ENCODE results near the gene STAT6. TPM values are rescaled to one million over a fixed set of nuclear protein-coding genes. Genes with fewer than 3 reads are reported as not detected.

Gene STAT6
- polyA plus RNA-seq, 2 of the 4 experiments (the other 2 are of a cell fraction) = 58.8 to 59.0 TPM

DNA sequence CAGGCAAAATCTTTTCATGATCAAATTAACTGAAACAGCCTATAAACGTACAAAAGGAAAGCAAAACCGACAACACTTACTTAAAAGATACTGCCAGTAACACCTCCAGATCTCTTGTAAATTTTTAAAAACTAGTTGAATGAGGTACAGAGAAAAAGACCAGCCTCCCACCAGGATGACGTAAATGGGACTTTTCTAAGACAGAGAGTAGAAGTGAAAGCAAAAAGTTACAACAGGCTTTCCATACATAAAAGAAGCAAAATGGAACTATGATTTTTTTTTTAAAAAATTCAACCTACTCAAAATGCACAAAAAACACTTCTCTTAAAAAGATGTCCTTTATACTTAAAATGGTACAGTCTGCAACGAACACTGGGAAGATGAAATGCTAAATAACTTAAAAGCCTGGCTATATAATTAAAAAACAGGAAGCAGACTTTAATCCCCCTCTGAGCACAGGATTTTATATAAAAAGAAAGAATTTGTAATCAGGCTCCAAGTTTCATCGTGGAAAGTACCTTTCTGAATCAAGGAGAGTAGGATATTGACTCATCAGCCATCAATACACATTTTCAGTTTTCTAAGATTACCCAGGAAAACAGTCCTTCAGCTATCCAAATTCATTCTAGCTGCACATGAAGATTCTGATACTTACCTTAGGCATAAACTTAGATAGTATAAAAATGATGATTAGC, 47.0 kb downstream of the STAT6 start:
- ChIA-PET CTCF (interaction anchor here (1.0 to 8.5 kb wide), 6 partner anchors 15 to 119 kb away, joined by 3 to 161 read pairs (median 13); partner anchors contain the start of genes MYO1A, STAT6 and ZBTB39), POLR2A (no interaction called here)
- 66% methylated on average over 5 of the region's 5 CpGs for WGBS (ENCODE audit: missing lambda C conversion rate)
- no peak overlapping the region for H3K4me3 ChIP-seq
- FAIRE-seq (no peak), DNase-seq (ENCODE audit: low read depth in 1 of 2, low spot score in 1 of 2) (no peak), ATAC-seq (no peak)
- H3K27ac ChIP-seq = no peak overlapping the region
- TF ChIP-seq ZFP36 (IDR thresholded peaks at IDR 0.05; ENCODE audit: borderline replicate concordance, partially characterized antibody) (no peak), CHD2 (IDR thresholded peaks at IDR 0.05; ENCODE audit: low read length, partially characterized antibody) (no peak), CBX8 (IDR thresholded peaks at IDR 0.05) (no peak), HOXB13 (CRISPR knock-in tag; IDR thresholded peaks at IDR 0.05; ENCODE audit: low read depth) (no peak), KDM5A (IDR thresholded peaks at IDR 0.05) (no peak), JUNB (IDR thresholded peaks at IDR 0.05) (no peak), CHD4 (IDR thresholded peaks at IDR 0.05; ENCODE audit: borderline replicate concordance) (no peak), MYC (IDR thresholded peaks at IDR 0.05; ENCODE audit: borderline replicate concordance, low read length) (no peak), HOXB5 (CRISPR knock-in tag; IDR thresholded peaks at IDR 0.05) (no peak), TP53 (CRISPR knock-in tag; IDR thresholded peaks at IDR 0.05) (no peak), PHF8 (IDR thresholded peaks at IDR 0.05; ENCODE audit: borderline replicate concordance, low read depth) (no peak)
- TF ChIP-seq, protein P1, sequence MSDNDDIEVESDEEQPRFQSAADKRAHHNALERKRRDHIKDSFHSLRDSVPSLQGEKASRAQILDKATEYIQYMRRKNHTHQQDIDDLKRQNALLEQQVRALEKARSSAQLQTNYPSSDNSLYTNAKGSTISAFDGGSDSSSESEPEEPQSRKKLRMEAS (IDR thresholded peaks at IDR 0.05) = no peak
- TF ChIP-seq, protein P2, sequence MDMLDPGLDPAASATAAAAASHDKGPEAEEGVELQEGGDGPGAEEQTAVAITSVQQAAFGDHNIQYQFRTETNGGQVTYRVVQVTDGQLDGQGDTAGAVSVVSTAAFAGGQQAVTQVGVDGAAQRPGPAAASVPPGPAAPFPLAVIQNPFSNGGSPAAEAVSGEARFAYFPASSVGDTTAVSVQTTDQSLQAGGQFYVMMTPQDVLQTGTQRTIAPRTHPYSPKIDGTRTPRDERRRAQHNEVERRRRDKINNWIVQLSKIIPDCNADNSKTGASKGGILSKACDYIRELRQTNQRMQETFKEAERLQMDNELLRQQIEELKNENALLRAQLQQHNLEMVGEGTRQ (IDR thresholded peaks at IDR 0.05) = no peak
- H3K4me2 ChIP-seq = no peak overlapping the region
- no peaks in the 10 kb centered on the region for H3K9me3 ChIP-seq
- H3K4me1 ChIP-seq = 0 out of 3 replicates have a peak, but pooled peaks cover 6% of the 10 kb centered on the region

DNA sequence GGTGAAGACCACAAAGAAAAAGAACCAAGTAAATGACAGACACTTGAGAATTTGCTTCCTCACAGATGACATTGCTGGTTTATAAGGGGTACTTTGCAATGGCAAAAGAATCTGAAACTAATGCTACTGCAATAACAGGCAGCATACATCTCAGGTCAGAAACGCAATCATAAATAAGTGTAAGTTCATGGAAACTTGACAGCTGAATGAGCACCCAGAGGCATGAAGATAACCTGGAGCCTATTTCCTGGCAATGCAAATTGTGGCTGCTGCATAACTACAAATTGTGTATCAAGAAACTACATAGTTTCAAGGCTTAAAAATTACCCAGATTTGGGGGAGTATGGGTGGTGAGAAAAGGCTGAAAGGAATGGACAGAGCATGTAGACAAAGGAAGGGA, 52.7 kb downstream of the STAT6 start:
- no peak overlapping the region for H3K4me3 ChIP-seq
- CTCF ChIA-PET = interaction anchor here (0.5 to 8.5 kb wide), 7 partner anchors 10 to 332 kb away, joined by 3 to 161 read pairs (median 8); partner anchors contain the start of genes STAT6 and ZBTB39
- 97% methylated on average over 1 of the region's 1 CpG for WGBS (ENCODE audit: missing lambda C conversion rate)
- FAIRE-seq (no peak), ATAC-seq (no peak), DNase-seq (ENCODE audit: low read depth in 1 of 2, low spot score in 1 of 2) (no peak)
- no peaks in the 10 kb centered on the region for H3K9me3 ChIP-seq
- H3K4me2 ChIP-seq = no peak overlapping the region
- no peak overlapping the region for H3K27ac ChIP-seq
- no peak for TF ChIP-seq SMC3 (IDR thresholded peaks at IDR 0.05)
- TF ChIP-seq, protein P2 (IDR thresholded peaks at IDR 0.05) = no peak
- no peak for TF ChIP-seq RCOR1 (IDR thresholded peaks at IDR 0.05; ENCODE audit: low read depth, low read length)
- TF ChIP-seq, protein P1 (IDR thresholded peaks at IDR 0.05) = no peak
- TF ChIP-seq JUN (IDR thresholded peaks at IDR 0.05) = no peak
- TF ChIP-seq HOXB13 (CRISPR knock-in tag; IDR thresholded peaks at IDR 0.05; ENCODE audit: low read depth) = no peak
- TF ChIP-seq, protein P3, sequence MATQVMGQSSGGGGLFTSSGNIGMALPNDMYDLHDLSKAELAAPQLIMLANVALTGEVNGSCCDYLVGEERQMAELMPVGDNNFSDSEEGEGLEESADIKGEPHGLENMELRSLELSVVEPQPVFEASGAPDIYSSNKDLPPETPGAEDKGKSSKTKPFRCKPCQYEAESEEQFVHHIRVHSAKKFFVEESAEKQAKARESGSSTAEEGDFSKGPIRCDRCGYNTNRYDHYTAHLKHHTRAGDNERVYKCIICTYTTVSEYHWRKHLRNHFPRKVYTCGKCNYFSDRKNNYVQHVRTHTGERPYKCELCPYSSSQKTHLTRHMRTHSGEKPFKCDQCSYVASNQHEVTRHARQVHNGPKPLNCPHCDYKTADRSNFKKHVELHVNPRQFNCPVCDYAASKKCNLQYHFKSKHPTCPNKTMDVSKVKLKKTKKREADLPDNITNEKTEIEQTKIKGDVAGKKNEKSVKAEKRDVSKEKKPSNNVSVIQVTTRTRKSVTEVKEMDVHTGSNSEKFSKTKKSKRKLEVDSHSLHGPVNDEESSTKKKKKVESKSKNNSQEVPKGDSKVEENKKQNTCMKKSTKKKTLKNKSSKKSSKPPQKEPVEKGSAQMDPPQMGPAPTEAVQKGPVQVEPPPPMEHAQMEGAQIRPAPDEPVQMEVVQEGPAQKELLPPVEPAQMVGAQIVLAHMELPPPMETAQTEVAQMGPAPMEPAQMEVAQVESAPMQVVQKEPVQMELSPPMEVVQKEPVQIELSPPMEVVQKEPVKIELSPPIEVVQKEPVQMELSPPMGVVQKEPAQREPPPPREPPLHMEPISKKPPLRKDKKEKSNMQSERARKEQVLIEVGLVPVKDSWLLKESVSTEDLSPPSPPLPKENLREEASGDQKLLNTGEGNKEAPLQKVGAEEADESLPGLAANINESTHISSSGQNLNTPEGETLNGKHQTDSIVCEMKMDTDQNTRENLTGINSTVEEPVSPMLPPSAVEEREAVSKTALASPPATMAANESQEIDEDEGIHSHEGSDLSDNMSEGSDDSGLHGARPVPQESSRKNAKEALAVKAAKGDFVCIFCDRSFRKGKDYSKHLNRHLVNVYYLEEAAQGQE (IDR thresholded peaks at IDR 0.05) = no peak
- TF ChIP-seq FOXS1 (CRISPR knock-in tag; IDR thresholded peaks at IDR 0.05) = no peak
- TF ChIP-seq RAD21 (conservative IDR thresholded peaks at IDR 0.05 in 1 of 2, IDR thresholded peaks at IDR 0.05 in 1 of 2) = no peak
- no peak for TF ChIP-seq HOXA7 (CRISPR knock-in tag; IDR thresholded peaks at IDR 0.05)
- TF ChIP-seq CEBPB (IDR thresholded peaks at IDR 0.05) = no peak
- TF ChIP-seq POLR2AphosphoS2 (conservative IDR thresholded peaks at IDR 0.05; ENCODE audit: low read length) = no peak
- no peak for TF ChIP-seq MYC (IDR thresholded peaks at IDR 0.05; ENCODE audit: borderline replicate concordance, low read length)
- no peak for TF ChIP-seq ZSCAN20 (CRISPR knock-in tag; IDR thresholded peaks at IDR 0.05)
- TF ChIP-seq, protein P4, sequence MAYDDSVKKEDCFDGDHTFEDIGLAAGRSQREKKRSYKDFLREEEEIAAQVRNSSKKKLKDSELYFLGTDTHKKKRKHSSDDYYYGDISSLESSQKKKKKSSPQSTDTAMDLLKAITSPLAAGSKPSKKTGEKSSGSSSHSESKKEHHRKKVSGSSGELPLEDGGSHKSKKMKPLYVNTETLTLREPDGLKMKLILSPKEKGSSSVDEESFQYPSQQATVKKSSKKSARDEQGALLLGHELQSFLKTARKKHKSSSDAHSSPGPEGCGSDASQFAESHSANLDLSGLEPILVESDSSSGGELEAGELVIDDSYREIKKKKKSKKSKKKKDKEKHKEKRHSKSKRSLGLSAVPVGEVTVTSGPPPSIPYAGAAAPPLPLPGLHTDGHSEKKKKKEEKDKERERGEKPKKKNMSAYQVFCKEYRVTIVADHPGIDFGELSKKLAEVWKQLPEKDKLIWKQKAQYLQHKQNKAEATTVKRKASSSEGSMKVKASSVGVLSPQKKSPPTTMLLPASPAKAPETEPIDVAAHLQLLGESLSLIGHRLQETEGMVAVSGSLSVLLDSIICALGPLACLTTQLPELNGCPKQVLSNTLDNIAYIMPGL (CRISPR knock-in tag; IDR thresholded peaks at IDR 0.05; ENCODE audit: borderline replicate concordance) = no peak
- POLR2A ChIA-PET = no interaction called here
- no peaks in the 10 kb centered on the region for H3K4me1 ChIP-seq

Data from A549 (cell line).